ENCODE data around the gene TBC1D17. TPM values are rescaled to one million over a fixed set of nuclear protein-coding genes. Genes with fewer than 3 reads are reported as not detected.

Gene TBC1D17
- total RNA-seq, 1 donor from 2014 or later: 44.6 TPM

GRCh38 chr19:49873834-49874233 is 3.7 kb upstream of the TBC1D17 start:
- Histone ChIP-seq H3K36me3 (peaks cover under 1 to 6% of the 10 kb centered on the region in 2 donors), H3K27me3 (no peaks in the 10 kb centered on the region), H3K4me1 (peaks cover 8 to 30% of the 10 kb centered on the region in 2 donors), H3K9me3 (no peaks in the 10 kb centered on the region), H3K27ac (no peak overlapping the region), H3K4me3 (no peak overlapping the region)
- DNase-seq (ENCODE audit: low spot score in 2 of 2): no peak
- TF ChIP-seq CTCF (IDR thresholded peaks at IDR 0.05): no peak
- intact Hi-C loops (cut with DNase I): no loop called here

DNA sequence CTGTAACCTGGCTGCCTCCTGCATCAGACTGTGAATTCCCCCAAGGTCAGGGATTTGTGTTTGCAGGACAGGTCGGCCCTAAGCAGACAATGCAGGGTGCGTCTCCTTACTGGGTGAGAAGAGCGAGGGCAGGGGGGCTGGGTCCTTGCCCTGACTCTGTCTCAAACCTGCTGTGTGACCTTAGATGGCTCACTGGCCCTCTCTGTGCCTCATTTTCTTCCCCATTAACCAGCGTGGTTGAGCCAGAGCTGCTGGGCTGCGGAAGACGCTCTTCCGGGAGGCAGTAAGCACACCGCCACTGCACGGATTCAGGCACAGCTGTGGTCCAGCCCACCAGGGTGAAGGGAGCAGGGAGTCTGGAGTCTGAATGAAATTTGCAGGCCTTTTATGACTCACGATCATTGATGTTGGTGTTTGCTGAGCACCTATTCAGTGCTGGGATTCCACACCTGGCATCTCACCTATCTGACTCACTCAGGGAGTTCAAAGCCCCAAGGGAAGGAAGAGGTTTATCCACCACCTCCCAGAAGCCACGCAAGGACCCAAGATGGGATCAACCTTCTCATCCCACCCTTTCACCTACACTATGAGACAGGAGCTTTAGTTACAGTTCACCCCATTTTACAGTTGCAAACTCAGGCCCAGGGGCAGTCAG is 2.9 kb upstream of the TBC1D17 start:
- Histone ChIP-seq H3K9me3 (no peaks in the 10 kb centered on the region), H3K27ac (peak overlapping the region in 1 of 2 donors; percentile 99), H3K36me3 (peaks cover 8 to 12% of the 10 kb centered on the region in 2 donors), H3K4me1 (peaks cover 11 to 33% of the 10 kb centered on the region in 2 donors), H3K27me3 (no peaks in the 10 kb centered on the region), H3K4me3 (no peak overlapping the region)
- intact Hi-C loops (cut with DNase I): no loop called here
- no peak for DNase-seq (ENCODE audit: low spot score in 2 of 2)
- no peak for TF ChIP-seq CTCF (IDR thresholded peaks at IDR 0.05)

DNA sequence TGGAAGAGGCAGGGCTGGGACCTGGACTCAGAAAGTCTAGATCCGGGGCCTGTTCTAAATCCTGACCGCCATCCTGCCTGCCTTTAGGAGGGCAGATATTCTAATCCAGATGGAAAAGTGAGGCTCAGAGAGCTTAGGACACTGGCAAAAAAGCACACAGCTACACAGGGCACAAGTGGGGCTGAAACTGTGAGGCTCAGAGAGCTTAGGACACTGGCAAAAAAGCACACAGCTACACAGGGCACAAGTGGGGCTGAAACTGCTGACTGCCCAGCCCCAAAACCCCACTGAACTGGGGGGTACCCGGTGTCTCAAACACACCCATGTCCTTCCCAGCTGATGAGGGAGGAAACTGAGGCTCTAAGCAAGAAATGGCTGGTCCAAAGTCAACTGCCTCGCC is 2.3 kb upstream of the TBC1D17 start:
- Histone ChIP-seq H3K27me3 (no peaks in the 10 kb centered on the region), H3K9me3 (no peaks in the 10 kb centered on the region), H3K27ac (peak overlapping the region; percentile 99), H3K4me3 (peak overlapping the region; percentile 85 to 100), H3K36me3 (peaks cover 11 to 18% of the 10 kb centered on the region in 2 donors), H3K4me1 (peaks cover 11 to 29% of the 10 kb centered on the region in 2 donors)
- DNase-seq (ENCODE audit: low spot score in 2 of 2): no peak
- intact Hi-C loops (cut with DNase I): no loop called here
- no peak for TF ChIP-seq CTCF (IDR thresholded peaks at IDR 0.05)

- peaks cover 19 to 24% of the 10 kb centered on the region in 2 donors for H3K36me3 ChIP-seq
- intact Hi-C loops (cut with DNase I): loop anchor here (1.0 to 2.0 kb wide), 5 partner anchors 9 to 501 kb away; partner anchors contain the start of genes ATF5, NR1H2, NUP62 and PNKP
- peak overlapping the region; percentile 99 for H3K27ac ChIP-seq
- peak in 1 of 2 donors; percentile 81 for DNase-seq (ENCODE audit: low spot score in 2 of 2)
- peaks cover 11 to 23% of the 10 kb centered on the region in 2 donors for H3K4me1 ChIP-seq
- no peaks in the 10 kb centered on the region for H3K9me3 ChIP-seq
- H3K27me3 ChIP-seq: no peaks in the 10 kb centered on the region
- H3K4me3 ChIP-seq: peak overlapping the region; percentile 85 to 100
- no peak for TF ChIP-seq CTCF (IDR thresholded peaks at IDR 0.05)
These were observed 1.6 kb upstream of the TBC1D17 start for GRCh38 chr19:49875857-49876421.

DNA sequence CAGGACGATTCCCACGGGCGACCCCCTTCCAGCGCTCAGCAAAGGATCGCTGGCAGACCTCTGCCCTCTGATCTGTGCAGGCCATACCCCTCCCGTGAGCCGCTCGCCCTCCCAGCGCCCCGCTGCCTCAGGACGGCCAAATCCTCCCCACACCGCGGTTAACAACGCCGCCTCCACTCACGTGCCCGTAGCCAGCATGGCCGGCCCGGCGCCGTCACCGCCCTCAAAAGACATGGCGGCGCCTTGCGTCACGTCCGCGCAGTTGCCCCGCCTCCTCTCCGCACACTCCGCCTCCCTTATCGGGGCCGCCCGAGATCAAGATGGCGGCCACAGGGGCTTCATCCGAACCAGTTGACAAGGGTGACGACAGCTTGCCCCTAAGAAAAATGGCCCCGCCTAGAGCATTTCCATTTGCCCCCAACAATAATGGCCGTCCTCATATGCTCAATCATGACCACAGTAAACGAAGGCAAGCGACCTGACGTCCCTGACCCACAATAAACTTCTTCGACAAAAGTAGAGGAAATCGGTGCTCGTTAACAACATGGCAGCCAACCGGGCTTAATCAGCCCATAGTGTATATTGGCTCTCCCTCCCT is 981 bp upstream of the TBC1D17 start:
- intact Hi-C loops (cut with DNase I): loop anchor here (1.0 to 2.0 kb wide), 6 partner anchors 9 to 500 kb away; partner anchors contain the start of genes ATF5, FUZ, NR1H2 and NUP62
- peak; percentile 94 to 99 for DNase-seq (ENCODE audit: low spot score in 2 of 2)

More for the DNA sequence above, 981 bp upstream of the TBC1D17 start:
- Histone ChIP-seq H3K27me3 (no peaks in the 10 kb centered on the region), H3K9me3 (no peaks in the 10 kb centered on the region), H3K4me3 (peak overlapping the region; percentile 85 to 100), H3K4me1 (peaks cover 11 to 23% of the 10 kb centered on the region in 2 donors), H3K36me3 (peaks cover 24 to 25% of the 10 kb centered on the region in 2 donors), H3K27ac (peak overlapping the region; percentile 99)
- no peak for TF ChIP-seq CTCF (IDR thresholded peaks at IDR 0.05)

Measured in ascending aorta (tissue), 2 donors.